Lower lobe of right lung (tissue), 2 donors: ENCODE results near the gene CCNL2. TPM values are rescaled to one million over a fixed set of nuclear protein-coding genes. Genes with fewer than 3 reads are reported as not detected.
"Not testable (repeated sequence)": the region's sequence is repeated elsewhere in the genome, so short reads cannot be mapped to it uniquely, and the experiment has no call there.

Source experiments
- ATAC-seq, 2 donors: fragments of 200-7000 bp; cut with Tn5 transposase; one replicate each; pipeline ENCODE4 v1.9.1; 2020 to 2022; ENCODE audit warnings: mild to moderate bottlenecking in 2 of 2, moderate library complexity in 2 of 2
- DNase-seq: peaks from one replicate; pipeline ENCODE4 v3.0.0-alpha.2; 2020
- H3K27ac ChIP-seq: fragments of 200-600 bp; one replicate; pipeline ENCODE4 v1.8.0; 2022
- H3K27me3 ChIP-seq: fragments of 200-600 bp; one replicate; pipeline ENCODE4 v1.8.0; 2022; ENCODE audit warnings: low read depth
- H3K36me3 ChIP-seq: fragments of 200-600 bp; one replicate; pipeline ENCODE4 v1.8.0; 2022; ENCODE audit warnings: mild to moderate bottlenecking
- H3K4me1 ChIP-seq: fragments of 200-600 bp; one replicate; pipeline ENCODE4 v1.8.0; 2022
- H3K4me3 ChIP-seq: fragments of 200-600 bp; one replicate; pipeline ENCODE4 v1.8.0; 2022; ENCODE audit warnings: mild to moderate bottlenecking
- H3K9me3 ChIP-seq: fragments of 200-600 bp; one replicate; pipeline ENCODE4 v1.8.0; 2022
- intact Hi-C: fragments of 100-400 bp; cut with DNase I; formaldehyde crosslinking; loops from one replicate; pipeline ENCODE4 v1.11.0; 2022
- total RNA-seq: library from RNA; stranded (reverse); fragmentation: NEBNext Ultra II Directional; extraction: Animal tissue kit (Norgen Biotek cat#: 25700); gene quantifications from one replicate; pipeline ENCODE4 v1.2.1, GENCODE V29; 2021
- TF ChIP-seq, protein P1 (sequence below): fragments of 200-600 bp; IDR thresholded peaks from one replicate; pipeline ENCODE4 v1.8.0; 2022; ENCODE audit warnings: antibody characterized with exemption, mild to moderate bottlenecking
- donor health status: DM: no; HTN: yes; CAD: no; lungs with severe emphysema.

Gene CCNL2
- total RNA-seq, 1 donor from 2014 or later: 165 TPM

- intact Hi-C loops: no loop called here
- H3K27ac ChIP-seq: peak overlapping the region; percentile 89
- no peaks in the 10 kb centered on the region for H3K9me3 ChIP-seq
- H3K4me3 ChIP-seq: peak overlapping the region; percentile 21
- no peaks in the 10 kb centered on the region for H3K36me3 ChIP-seq
- ATAC-seq (peak; percentile 34), DNase-seq (peak; percentile 78)
- H3K27me3 ChIP-seq: peaks cover 9% of the 10 kb centered on the region
- peaks cover 63% of the 10 kb centered on the region for H3K4me1 ChIP-seq
- TF ChIP-seq, protein P1, sequence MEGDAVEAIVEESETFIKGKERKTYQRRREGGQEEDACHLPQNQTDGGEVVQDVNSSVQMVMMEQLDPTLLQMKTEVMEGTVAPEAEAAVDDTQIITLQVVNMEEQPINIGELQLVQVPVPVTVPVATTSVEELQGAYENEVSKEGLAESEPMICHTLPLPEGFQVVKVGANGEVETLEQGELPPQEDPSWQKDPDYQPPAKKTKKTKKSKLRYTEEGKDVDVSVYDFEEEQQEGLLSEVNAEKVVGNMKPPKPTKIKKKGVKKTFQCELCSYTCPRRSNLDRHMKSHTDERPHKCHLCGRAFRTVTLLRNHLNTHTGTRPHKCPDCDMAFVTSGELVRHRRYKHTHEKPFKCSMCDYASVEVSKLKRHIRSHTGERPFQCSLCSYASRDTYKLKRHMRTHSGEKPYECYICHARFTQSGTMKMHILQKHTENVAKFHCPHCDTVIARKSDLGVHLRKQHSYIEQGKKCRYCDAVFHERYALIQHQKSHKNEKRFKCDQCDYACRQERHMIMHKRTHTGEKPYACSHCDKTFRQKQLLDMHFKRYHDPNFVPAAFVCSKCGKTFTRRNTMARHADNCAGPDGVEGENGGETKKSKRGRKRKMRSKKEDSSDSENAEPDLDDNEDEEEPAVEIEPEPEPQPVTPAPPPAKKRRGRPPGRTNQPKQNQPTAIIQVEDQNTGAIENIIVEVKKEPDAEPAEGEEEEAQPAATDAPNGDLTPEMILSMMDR: peak; percentile 24
These were observed 31.2 kb upstream of the CCNL2 start for GRCh38 chr1:1430114-1430982.

GRCh38 chr1:1429671-1430073, 30.5 kb upstream of the CCNL2 start:
- TF ChIP-seq, protein P1: no peak
- Histone ChIP-seq H3K27ac (peak overlapping the region; percentile 89), H3K36me3 (no peaks in the 10 kb centered on the region), H3K27me3 (peaks cover 9% of the 10 kb centered on the region), H3K9me3 (no peaks in the 10 kb centered on the region), H3K4me3 (no peak overlapping the region), H3K4me1 (peaks cover 57% of the 10 kb centered on the region)
- DNase-seq (no peak), ATAC-seq (no peak)
- intact Hi-C loops: no loop called here

DNA sequence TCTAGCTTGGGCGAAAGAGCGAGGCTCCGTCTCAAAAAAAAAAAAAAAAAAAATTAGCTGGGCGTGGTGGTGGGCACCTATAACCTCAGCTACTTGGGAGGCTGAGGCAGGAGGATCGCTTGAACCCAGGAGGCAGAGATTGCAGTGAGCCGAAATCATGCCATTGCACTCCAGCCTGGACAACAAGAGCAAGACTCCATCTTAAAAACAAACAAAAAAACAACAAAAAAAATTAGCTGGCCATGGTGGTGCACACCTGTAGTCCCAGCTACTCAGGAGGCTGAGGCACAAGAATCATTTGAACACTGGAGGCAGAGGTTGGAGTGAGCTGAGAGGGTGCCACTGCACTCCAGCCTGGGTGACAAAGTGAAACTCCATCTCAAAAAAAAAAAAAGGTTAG, 29.8 kb upstream of the CCNL2 start:
- H3K27me3 ChIP-seq, DNase-seq, intact Hi-C loops, ATAC-seq, H3K27ac ChIP-seq, H3K9me3 ChIP-seq, H3K4me3 ChIP-seq, H3K36me3 ChIP-seq: not testable (repeated sequence)
- peaks cover 50% of the 10 kb centered on the region for H3K4me1 ChIP-seq

- Histone ChIP-seq H3K36me3 (no peaks in the 10 kb centered on the region), H3K27ac (no peak overlapping the region), H3K27me3 (peaks cover 4% of the 10 kb centered on the region), H3K9me3 (no peaks in the 10 kb centered on the region), H3K4me3 (no peak overlapping the region), H3K4me1 (peaks cover 42% of the 10 kb centered on the region)
- peak; percentile 46 for DNase-seq
- ATAC-seq: no peak
- TF ChIP-seq, protein P1: no peak
- intact Hi-C loops: no loop called here
These were observed 29.0 kb upstream of the CCNL2 start for GRCh38 chr1:1428174-1428573.

DNA sequence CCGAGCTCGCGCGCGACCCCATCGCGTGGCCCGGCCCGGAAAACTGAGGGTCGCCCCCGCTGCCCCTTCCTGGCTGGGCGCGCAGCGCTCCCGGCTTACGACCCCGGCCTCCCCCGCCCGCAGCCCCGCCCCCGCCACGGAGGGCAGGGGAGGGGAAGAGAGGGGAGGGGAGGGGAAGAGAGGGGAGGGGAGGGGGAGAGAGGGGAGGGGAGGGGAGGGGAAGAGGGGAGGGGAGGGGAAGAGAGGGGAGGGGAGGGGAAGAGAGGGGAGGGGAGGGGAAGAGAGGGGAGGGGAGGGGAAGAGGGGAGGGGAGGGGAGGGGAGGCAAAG, 28.6 kb upstream of the CCNL2 start:
- H3K4me3 ChIP-seq: peak overlapping the region; percentile 41
- TF ChIP-seq, protein P1: no peak
- intact Hi-C loops: no loop called here
- no peaks in the 10 kb centered on the region for H3K36me3 ChIP-seq
- H3K27me3 ChIP-seq: peaks cover 4% of the 10 kb centered on the region
- no peaks in the 10 kb centered on the region for H3K9me3 ChIP-seq
- no peak for ATAC-seq
- peaks cover 38% of the 10 kb centered on the region for H3K4me1 ChIP-seq
- DNase-seq: no peak
- H3K27ac ChIP-seq: no peak overlapping the region

GRCh38 chr1:1427106-1427819, 28.1 kb upstream of the CCNL2 start:
- peak overlapping the region; percentile 41 for H3K4me3 ChIP-seq
- peaks cover 4% of the 10 kb centered on the region for H3K27me3 ChIP-seq
- DNase-seq: peak; percentile 53
- TF ChIP-seq, protein P1: no peak
- H3K4me1 ChIP-seq: peaks cover 33% of the 10 kb centered on the region
- H3K27ac ChIP-seq: no peak overlapping the region
- H3K9me3 ChIP-seq: no peaks in the 10 kb centered on the region
- intact Hi-C loops: no loop called here
- ATAC-seq: no peak
- no peaks in the 10 kb centered on the region for H3K36me3 ChIP-seq
